SHP77 (cell line): Measurements from ENCODE around the gene NRM.
A peak's percentile ranks its signal among the peaks of the same experiment; 100 is the strongest.
"Not testable (repeated sequence)": the region's sequence is repeated elsewhere in the genome, so short reads cannot be mapped to it uniquely, and the experiment has no call there.

Source experiments
- DNase-seq, 2 experiments: peaks; one replicate each; lab custom pipeline; 2025; lab: John Stamatoyannopoulos, UW

The NRM gene

DNA sequence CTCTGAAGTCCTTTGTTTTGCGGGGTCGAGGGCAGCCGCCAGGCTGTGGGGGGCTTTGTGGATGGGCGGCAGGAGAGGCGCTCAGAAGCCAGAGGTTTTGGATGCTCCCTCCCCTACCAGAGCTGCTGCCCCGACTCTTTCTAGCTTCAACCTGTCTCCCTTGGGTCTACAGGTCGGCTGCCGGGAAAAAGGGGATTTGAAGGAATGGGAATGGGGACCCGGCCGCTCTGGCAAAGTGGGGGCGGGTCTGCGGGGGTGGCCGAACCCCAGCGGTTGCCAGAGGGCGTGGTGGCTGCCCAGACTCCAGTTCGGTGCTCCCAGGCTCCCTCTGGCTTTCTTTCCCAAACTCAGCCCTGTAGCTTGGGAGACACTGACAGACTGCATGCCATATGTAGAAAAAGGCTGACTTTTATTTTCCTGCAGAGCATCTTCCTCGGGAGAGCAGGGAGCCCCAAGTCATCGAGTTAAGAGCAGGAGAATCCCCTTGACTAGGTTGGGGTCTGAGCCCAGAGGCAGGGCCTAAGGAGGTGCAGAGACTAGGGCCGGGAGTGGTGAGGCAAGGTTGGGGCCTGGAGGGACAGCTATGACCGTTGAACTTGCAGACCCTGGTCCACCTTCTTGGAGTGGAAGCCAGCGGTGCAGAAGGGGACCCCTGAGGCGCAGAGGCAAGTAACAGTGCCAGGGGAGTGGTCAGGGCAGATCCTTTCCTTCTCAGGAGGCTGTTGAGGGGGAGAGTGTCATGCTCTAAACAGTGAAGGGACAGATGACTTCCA lies 2.9 kb downstream of the NRM start:
- DNase-seq, result no peak

DNA sequence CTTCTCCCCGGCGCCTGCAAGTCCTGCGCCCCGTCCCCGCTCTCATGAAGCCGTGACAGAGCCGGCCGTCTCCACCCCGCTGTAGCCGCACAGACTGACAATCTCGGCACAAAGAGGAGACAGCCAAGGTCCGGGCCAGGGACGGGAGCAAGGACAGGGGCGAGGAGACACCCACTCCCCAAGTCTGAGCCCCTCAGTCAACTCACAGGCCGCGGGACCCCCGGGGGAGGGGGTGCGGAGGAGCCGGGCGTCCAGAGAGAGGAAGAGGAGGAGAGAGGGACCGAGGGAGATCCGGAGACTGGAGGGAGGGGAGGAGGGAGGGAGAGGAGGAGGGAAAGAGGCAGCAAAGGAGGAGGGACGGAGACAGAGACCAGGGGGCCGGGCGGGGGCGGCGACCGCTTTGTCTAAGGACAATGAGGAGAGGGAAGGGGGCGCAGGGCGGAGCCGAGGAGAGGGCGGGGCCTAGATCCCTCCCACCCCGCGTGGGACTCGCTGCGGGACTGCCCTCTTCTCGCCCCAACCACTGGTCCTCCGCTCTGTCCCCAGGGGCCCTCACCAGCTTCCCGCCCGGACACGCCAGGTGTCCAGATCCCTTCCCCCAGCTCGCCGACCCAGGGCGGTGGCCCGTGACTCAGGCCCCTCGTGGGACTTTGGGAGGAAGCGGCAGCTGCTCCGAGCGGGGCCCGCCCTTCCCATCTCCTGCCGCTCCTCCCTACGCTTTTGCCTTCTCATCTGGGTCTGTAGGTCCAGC lies 3.7 kb downstream of the NRM start:
- peak; percentile 63 to 87 for DNase-seq

DNA sequence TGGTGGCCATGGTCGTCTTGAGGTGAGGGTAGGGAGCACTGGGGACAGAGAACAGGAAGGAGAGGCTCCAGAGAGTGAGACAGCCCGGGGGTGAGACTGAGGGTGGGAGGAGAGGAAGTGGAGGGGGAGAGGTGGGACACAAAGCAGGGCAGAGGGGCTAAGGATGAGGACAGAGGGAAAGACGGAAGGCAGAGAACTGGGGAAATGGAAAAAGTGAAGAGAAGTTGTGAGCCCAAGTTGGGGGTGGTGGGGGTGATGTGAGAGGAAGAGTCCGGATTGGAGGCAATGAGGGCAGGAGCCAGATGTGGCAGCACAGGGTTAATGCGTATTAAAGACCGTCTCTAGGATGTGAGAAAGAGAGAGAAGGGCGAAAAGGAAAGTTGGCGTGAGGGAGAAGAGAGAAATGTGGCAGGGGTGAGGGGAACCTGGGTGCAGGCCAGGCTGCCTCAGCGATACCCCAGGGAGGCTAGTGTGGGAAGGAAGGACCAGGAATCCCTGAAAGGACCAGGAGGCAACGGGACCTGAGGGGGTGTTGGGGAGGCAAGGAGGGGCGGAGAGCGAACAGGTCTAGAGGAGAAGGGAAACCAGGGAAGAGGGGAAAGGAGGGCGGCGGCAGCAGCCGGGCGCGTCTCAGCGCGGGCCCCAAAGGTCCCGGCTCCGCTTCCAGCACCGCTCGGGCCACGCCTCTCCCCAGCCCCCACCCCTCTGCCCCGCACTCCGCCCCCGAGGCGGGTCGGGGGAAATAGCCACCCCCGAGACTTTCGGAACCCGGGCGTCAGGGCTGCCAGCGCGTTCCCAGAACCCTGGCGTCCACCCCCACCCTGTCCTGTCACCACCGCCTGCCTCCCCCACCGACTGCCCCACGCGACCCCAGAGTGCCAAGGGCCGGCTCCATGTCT lies 4.5 kb downstream of the NRM start, which contains the start of gene PPP1R18:
PPP1R18 (minus strand) TSS at position 637 of the 899 bp plus-strand sequence; CDS start at position 10, 627 bp downstream.
- DNase-seq, result no peak

DNA sequence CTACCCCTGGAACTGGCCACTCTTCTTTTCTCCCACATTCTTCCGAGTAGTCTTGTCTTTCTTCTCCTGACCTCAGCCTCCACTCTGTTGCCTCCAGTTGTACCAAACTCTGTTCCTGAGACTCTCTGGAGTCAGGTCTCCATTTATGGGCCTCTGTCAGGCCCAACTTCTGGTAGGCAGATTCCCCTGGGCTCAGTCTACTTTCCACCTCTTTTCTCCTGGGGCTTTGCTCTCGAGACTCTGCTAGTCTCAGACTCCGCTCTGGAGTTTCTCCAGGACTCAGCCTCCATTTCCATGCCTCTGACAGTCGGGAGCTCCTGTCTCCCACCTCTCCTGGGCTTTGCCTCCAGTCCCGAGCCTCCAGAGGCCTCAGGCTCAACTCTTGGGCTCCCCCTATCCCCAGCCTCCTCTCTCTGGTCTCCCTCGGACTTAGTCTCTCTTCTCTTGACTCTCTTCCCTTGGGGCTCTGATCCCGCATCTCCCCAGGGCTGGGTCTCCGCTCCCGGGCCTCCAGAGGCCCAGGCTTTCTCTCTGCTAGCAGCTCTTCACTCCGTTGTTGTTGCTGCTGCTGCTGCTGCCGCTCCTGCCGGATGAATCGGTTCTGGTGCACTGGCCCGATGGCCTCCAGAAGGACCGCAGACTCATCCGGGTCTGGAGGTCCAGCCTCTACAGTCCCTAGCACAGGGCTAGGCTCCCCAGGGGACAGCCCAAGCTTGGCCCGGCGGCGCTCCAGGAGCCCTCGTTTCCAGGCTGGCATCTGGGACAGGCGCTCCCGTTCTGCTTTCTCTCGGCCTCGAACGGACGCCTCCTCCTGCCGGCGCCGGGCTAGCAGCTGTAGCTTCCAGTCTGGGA lies 5.4 kb downstream of the NRM start:
- DNase-seq, result no peak

DNA sequence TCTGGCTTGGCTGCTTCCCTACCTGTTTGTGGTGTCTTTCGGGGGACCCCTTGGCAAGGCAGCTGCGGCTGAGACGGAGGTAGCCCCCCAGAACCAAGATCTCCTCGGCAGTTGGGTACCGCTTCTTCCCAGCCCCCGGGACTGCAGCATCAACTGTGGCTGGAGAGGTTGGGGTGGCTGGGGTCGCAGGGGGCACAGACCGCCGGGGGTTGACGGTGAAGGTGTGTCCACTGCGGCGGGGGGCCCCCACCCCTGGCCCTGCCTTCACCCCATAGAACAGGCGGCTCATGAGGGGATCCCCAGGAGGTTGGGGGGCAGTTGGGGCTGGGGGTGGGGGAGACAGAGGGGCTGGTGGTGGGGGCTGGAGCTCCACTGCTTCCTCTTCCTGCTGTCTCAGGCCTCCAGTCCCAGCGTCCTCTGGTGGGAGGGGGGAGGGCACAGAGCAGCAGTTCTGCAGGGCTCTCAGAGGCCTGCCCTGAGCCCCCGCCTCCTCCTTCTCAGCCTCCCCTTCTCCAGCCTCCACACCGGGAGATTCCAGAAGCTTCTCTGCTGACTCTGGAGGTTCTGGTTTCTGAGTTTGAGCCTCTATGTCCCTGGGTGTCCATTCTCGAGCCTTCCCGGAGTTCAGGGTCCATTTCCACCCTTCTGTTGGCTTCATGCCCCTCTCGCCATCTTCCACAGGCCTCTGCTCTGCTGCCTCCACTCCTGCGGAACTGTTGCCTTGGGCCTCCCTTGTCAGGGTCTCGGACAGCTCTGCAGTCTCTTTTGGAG lies 6.2 kb downstream of the NRM start:
- DNase-seq, result no peak

DNA sequence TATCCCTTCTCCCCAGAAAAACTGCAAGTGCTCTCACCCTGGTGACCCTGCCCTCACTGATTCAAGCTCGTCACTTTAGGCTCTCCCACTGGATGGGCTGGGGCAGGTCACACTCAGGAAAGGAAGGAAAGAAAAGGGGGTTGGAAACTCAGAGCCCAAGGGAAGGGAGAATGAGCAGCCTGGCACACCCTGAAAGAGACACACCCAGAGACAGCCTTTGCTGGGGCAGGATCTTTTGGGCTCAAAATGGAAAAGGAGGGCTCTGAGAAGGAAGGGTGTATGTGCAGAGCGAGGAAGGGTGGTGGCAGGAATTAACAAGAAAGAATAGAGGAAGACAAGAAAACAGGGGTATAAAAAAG lies 6.8 kb downstream of the NRM start:
- no peak for DNase-seq

DNA sequence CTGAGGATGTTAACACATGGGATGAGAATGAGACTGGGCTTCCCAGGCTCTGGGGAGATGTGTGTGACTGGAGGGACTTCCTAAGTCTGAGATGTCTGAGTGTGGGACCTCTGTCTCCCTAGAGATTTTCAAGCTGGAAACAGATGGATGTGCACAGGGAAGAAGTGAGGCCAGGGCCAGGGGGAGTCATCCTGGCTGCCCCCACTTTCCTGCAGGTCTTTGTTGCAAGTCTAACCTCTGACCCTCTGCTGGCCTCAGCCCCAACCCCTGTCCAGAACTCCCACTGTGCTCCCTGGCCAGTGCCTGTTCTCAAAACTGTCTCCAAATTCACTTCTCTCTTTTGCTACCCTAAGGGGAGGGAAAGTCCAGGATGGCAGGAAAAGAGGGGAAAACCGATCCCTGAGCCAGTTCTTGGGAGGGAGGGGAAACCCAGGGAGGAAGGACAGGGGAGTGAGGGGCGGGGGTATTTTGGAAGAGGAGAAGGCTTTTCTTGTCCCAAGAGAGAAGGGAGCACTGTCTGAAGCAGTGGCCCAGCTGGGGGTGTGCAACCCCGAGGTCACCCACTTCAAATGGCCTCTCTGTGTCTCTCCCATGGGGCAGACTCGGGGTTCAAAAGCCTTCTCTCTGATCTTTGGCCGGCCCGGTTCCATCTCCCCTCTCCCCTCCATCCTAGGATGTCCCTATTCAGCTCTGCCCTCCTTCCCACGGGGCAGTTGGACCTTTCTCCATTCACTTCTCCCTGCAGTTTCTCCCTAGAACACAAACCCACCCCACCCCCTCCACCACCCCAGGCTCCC lies 7.4 kb downstream of the NRM start:
- DNase-seq, result no peak

DNA sequence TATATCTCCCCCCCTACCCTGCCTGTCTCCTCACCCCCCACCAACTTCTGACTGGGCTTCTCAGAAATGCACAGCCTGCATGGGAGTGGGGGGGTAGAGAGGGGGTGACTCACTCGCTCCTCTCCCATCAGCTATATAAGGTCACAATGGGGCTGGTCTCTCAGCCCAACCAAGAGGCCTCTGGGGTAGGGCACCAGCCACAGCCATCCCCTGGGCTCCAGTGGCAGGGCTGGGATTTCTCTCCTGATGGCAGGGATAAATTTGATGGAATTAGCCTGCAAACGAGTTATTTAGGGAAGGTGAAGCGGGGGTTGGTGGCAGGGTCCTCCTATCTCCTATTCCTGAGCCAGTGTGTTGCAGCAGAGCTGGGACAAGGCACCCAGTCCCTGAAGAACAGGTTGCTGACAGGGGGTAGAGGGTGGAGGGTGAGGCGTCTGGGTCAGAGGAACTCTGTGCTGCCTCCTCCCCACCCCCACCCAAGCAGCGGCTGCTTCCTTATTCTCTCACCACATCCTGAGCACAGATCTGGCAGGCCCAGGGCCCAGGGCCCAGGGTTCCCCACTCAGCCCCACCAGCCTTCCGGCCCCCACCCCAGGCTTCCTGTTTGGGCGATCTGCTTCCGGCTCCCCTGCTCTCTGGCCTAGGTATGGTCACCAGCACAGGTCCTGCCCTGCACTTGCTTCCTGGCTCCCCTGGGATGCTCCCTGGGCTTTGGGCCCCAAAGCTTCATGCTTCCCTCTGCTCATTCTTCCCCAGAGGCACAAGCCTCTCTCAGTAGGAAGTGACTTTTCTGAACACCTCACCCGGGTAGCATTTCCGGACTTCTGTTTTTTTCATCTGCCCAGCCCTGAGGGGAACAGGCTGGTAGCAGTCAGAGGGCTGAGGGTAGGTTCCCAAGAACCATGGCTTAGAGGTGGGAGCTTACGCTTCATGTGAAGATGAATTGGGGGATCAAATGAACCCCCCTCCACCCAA lies 8.4 kb downstream of the NRM start:
- peak in 1 of 2 experiments; percentile 21 for DNase-seq

DNA sequence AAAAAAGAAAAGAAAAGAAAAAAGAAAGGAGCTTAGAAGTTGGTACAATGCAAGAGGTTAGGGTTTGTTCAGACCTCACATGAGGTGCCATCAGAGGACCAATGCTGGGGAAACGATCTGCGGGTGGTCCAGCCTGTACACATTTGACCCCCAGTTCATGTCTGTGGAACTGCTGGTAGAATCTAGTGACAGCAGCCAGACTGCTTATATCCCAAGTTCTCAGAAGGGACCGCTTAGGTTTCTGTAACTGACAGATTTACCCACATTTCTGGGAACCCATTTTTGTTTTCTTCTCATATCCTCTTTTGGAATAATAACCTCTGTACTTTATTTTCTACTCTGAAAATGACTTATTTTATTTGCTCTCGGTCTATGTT lies 9.0 kb downstream of the NRM start:
- no peak for DNase-seq

DNA sequence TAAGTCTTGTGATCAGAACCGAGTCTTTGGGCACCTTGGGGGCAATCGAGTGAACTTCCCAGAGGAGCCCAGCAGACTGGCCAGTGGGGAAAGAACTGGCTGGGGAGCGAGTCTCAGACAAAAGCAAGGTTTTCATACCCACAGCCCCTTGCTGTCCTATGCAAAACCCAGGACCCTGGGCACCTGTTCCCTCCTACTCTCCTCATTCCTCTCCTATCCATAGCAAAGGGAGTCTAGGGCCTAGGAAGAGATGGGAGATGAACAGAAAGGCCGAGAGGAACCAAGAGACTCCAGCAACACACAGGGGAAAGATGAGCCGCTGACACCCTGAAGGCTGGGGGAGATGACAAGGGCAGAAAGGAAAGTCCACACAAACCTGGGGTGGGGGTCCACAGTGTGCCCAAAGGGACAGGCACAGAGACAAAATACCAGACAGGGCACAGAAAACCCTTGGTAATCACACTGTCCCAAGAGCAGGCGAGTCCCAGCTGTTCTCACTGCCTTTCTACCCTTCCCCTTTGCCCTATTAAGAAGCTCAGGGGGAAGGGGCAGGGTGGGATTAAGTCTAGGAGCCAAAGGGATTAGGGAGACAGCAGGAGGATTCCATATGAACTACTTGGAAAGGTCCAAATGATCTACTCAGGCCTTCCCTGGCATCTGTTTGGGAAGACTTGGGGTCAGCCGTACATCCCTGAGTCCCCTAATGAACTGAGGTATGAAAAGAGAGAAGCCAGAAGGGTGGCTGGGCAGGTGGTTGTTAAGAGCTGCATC lies 10.8 kb downstream of the NRM start:
- no peak for DNase-seq

DNA sequence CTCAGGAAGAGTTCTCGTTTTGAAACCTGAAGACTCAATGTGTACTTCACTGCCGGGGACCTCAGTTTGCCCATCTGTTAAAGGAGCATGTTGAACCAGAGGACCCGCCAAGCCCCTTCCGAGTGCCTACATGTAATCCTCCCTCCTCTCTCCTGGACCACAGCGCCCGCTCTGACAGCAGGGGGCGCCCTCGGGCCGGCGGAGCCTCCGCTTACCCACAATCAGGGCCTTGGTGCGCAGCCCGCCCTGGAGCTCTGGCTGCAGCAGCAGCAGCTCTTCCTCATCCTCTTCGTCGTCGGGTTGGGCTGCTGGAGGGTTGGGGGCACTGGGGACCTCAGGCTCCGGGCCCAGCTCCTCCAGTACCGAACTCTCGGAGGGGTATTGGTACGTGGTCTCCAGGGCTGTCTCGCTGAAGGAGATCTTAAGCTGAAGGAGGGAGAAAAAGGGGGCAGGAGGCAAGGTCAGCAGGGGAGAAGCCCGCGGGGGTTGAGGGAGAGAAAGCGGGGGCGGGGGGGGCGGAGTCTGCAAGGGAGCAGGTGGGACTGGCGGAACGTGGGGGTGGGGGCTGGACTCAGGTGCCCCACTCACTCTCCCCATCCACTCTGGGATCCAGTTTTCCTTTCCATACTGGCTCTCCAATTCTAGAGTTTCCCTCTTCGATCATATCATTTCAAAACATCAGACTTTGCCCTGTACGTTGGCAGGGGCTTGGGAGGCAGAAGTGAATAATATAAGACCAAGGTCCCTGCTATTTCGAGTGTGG lies 11.6 kb downstream of the NRM start:
- peak; percentile 26 to 77 for DNase-seq

DNA sequence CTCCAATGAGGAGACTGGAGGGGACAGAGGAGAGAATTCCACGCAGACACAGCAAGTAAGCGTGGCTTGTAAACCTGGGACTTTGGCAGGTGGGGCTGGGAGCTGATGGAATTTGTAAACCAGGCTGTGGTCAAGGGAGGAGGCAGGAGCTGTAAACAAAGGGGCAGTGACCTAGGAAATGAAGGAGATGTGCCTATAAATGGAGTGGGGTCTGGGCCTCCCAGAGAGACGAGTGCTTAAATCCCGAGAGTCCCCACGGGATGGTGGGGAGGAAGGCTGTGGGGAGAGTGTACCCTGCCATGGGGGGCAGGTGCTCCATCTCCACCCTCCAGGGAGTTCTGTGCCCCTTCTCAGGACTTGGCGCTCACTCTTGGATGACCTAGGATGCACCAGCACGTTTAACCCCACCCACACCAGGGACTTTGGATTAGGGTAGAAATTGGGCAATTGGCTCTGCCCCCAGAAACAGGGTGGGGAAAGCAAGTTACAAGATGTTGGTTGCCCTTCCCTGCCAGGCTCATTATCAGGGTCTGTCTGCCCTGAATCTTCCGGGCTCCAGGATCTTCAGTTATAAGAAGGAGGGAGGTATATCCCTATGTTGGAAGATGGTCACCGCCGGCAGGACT lies 14.0 kb downstream of the NRM start:
- no peak for DNase-seq

DNA sequence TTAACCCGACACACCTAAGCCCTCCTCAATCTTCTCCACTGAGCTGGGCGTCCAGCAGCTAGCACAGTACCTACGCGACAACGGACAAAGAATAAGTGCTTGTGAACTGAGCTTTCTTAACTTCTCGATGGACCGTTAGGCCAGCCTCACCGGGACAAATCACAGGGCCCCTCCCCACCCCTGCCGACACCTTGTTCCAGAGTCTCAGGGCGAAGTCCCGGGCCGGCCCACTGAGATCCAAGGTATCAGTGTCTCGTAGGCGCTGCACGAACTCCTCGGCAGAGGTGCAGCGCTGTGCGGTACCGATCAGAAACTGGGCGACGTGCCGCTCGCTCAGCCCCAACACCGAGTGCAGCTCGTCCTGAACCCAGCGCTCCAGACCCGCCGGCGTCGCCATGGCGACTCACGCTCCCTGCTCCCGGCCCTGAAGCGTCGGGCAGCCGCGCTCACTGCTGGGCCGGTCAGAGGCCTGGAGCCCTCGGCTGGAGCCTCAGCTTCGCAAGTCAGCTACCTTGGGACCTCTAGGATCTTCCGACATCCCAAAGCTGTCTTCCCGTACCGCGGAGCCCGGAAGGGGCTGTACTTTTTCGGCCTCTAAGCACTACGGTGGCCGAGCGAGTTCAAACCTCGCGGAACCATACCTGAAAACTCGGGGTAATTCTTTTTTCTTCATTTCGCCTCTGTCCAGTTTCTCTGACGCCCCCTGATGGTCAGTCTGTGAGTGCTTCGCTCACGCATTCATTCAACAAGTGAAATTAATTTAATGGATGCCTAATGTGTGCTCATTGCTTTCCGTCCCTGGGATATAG lies 18.1 kb downstream of the NRM start, which contains the start of gene DHX16:
DHX16 (minus strand) TSS at position 562 of the 809 bp plus-strand sequence; CDS start at position 397, 165 bp downstream.
- DNase-seq, result peak; percentile 93

DNA sequence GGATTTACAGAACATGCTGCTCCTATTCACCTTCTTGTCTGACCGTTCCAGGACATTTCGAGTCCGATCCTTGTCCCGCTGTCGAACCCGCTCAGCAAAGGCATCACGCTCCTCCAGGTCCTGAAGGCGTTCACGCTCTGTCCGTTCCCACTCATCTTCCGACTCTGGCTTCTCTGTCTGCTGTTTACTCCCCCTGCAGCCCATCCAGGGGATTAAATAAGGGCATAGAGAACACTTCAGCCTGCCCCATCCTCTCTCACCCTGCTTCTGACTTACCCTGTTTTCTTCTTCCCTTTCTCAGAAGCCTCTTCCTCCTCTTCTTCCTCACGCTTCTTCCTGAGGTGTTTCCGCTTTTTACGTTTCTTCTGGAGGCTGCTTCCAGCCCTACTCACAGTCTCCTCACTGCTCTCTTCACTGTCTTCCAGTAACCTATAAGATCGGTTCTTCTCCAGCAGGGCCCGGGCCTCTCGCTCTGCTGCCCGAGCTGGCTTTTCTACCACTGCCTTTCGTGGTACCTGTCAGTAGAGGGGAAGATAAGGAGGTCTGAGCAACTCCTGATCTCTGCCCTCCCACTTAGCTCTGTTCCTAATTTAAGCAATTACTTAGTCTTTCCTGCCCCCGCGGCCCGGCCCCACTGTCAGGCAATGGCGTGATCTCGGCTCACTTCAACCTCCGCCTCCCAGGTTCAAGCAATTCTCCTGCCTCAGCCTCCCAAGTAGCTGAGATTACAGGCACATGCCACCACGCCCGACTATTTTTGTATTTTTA lies 19.8 kb downstream of the NRM start:
- no peak for DNase-seq

DNA sequence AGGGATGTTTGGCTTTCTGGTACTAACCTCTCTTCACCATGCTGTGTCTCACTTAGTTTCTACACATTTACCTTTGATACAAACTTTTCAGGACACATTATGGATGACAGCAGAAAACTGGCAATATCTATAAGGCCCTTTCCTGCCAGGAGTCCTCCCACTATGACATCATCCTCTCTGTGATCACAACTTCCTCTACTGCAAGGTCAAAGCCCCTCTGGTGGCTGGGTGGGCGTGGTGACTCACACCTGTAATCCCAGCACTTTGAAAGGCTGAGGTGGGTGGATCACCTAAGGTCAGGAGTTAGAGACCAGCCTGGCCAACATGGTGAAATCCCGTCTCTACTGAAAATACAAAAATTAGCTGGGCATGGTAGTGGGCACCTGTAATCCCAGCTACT lies 24.5 kb downstream of the NRM start:
- DNase-seq, result not testable (repeated sequence)
